ENCODE measurements around the gene TMEM94.
A peak's percentile ranks its signal among the peaks of the same experiment; 100 is the strongest.

The TMEM94 gene

GRCh38 chr17:75514299-75514918 lies 58.0 kb downstream of the TMEM94 start (continued):
- no peak for TF ChIP-seq RBAK (tag by site-specific recombination; IDR thresholded peaks at IDR 0.05)

GRCh38 chr17:75514919-75515495 lies 58.6 kb downstream of the TMEM94 start:
- POLR2A ChIA-PET: interaction anchor here (1.0 kb wide), 1 partner anchor 10 kb away, joined by 6 read pairs; the partner anchor contains the start of gene LLGL2
- Histone ChIP-seq H3K9me3 (ENCODE audit: control insufficient read depth, insufficient read depth, low read depth, low read length) (no peaks in the 10 kb centered on the region), H3K36me3 (ENCODE audit: control insufficient read depth in 2 of 2, insufficient read depth in 1 of 2, low read length in 2 of 2) (peaks cover 14 to 48% of the 10 kb centered on the region in 2 experiments; a peak in 2 of 3 replicates), H3K4me1 (ENCODE audit: control insufficient read depth, insufficient read depth, low read length) (no peaks in the 10 kb centered on the region), H3K4me3 (ENCODE audit: low read depth, low read length) (peak overlapping the region; percentile 87), H3K27ac (ENCODE audit: extremely low read depth, low read depth, low read length) (peak overlapping the region; percentile 71; the same call in 1 of the 2 replicates)
- CTCF ChIA-PET: interaction anchor here (0.6 kb wide), 1 partner anchor 12 kb away, joined by 3 read pairs; no protein-coding TSS in a partner anchor
- no peak for TF ChIP-seq ZNF248 (tag by site-specific recombination; IDR thresholded peaks at IDR 0.05)
- no peak for TF ChIP-seq PBX3 (CRISPR knock-in tag; IDR thresholded peaks at IDR 0.05)
- TF ChIP-seq ZBTB21 (tag by site-specific recombination; IDR thresholded peaks at IDR 0.05): no peak
- no peak for TF ChIP-seq ZNF239 (tag by site-specific recombination; IDR thresholded peaks at IDR 0.05)
- no peak for TF ChIP-seq KLF17 (tag by site-specific recombination; IDR thresholded peaks at IDR 0.05)
- no peak for TF ChIP-seq ZNF302 (tag by site-specific recombination; IDR thresholded peaks at IDR 0.05; ENCODE audit: low read depth)
- TF ChIP-seq ZNF830 (tag by site-specific recombination; IDR thresholded peaks at IDR 0.05; ENCODE audit: low read depth): no peak
- no peak for TF ChIP-seq ZNF530 (tag by site-specific recombination; IDR thresholded peaks at IDR 0.05; ENCODE audit: low read depth)
- TF ChIP-seq ZNF561 (tag by site-specific recombination; IDR thresholded peaks at IDR 0.05; ENCODE audit: borderline replicate concordance): 0 out of 2 replicates have a peak, but pooled peaks have one; percentile 26
- TF ChIP-seq IKZF3 (tag by site-specific recombination; IDR thresholded peaks at IDR 0.05): no peak
- no peak for TF ChIP-seq ZNF747 (tag by site-specific recombination; IDR thresholded peaks at IDR 0.05)
- peak; percentile 88 for TF ChIP-seq ZNF366 (tag by site-specific recombination; conservative IDR thresholded peaks at IDR 0.05)
- no peak for TF ChIP-seq ZNF843 (tag by site-specific recombination; IDR thresholded peaks at IDR 0.05)
- no peak for TF ChIP-seq ZNF560 (tag by site-specific recombination; IDR thresholded peaks at IDR 0.05; ENCODE audit: borderline replicate concordance)
- no peak for TF ChIP-seq ZNF23 (tag by site-specific recombination; IDR thresholded peaks at IDR 0.05; ENCODE audit: borderline replicate concordance)
- no peak for TF ChIP-seq ZNF211 (tag by site-specific recombination; IDR thresholded peaks at IDR 0.05; ENCODE audit: low read depth)
- TF ChIP-seq BCL11B (tag by site-specific recombination; IDR thresholded peaks at IDR 0.05; ENCODE audit: low read depth): no peak
- no peak for TF ChIP-seq ZFP69B (tag by site-specific recombination; IDR thresholded peaks at IDR 0.05)
- no peak for TF ChIP-seq ZNF76 (tag by site-specific recombination; IDR thresholded peaks at IDR 0.05; ENCODE audit: borderline replicate concordance, low read depth)
- TF ChIP-seq ZNF580 (tag by site-specific recombination; IDR thresholded peaks at IDR 0.05): no peak
- no peak for TF ChIP-seq PRDM4 (tag by site-specific recombination; IDR thresholded peaks at IDR 0.05)
- TF ChIP-seq ZBTB17 (tag by site-specific recombination; IDR thresholded peaks at IDR 0.05): no peak
- no peak for TF ChIP-seq MYNN (tag by site-specific recombination; IDR thresholded peaks at IDR 0.05; ENCODE audit: borderline replicate concordance)
- no peak for TF ChIP-seq ZNF624 (tag by site-specific recombination; IDR thresholded peaks at IDR 0.05)
- TF ChIP-seq ZNF596 (tag by site-specific recombination; IDR thresholded peaks at IDR 0.05): no peak
- TF ChIP-seq ZNF2 (tag by site-specific recombination; IDR thresholded peaks at IDR 0.05): no peak
- TF ChIP-seq YY1 (tag by site-specific recombination; IDR thresholded peaks at IDR 0.05): no peak
- TF ChIP-seq ZSCAN18 (tag by site-specific recombination; IDR thresholded peaks at IDR 0.05): no peak
